HEK293 (cell line): Measurements from ENCODE around the gene VWC2L.

ENCODE experiments used
- CTCF ChIA-PET: fragments of 350-600 bp; formaldehyde crosslinking; extraction: SDS; loops from one replicate; lab custom pipeline; 2021; ENCODE audit warnings: antibody characterized with exemption; lab: Yijun Ruan, JAX
- POLR2A ChIA-PET: fragments of 300-600 bp; formaldehyde crosslinking; extraction: SDS; loops from one replicate; lab custom pipeline; 2020; ENCODE audit warnings: antibody characterized with exemption, inconsistent platforms; lab: Yijun Ruan, JAX
- H3K27ac ChIP-seq: fragments of 200-500 bp; sonication (Bioruptor generic); 2 replicates; pipeline ENCODE4 v1.5.1; 2014; ENCODE audit warnings: low read depth, low read length, control low read depth, inconsistent platforms; ENCODE audit errors: extremely low read depth
- H3K36me3 ChIP-seq, 2 experiments: fragments of 200-500 bp in 1 of 2; sonication (Bioruptor generic) in 1 of 2; 1 replicate in 1 of 2; 2 replicates in 1 of 2; pipeline ENCODE4 v1.5.1; 2014 to 2017; ENCODE audit warnings: inconsistent platforms in 2 of 2, low read length in 2 of 2; ENCODE audit not compliant: control insufficient read depth in 2 of 2, insufficient read depth in 1 of 2
- H3K4me1 ChIP-seq: fragments of 200-500 bp; sonication (Bioruptor generic); 2 replicates; pipeline ENCODE4 v1.5.1; 2014; ENCODE audit warnings: mild to moderate bottlenecking, low read length, inconsistent platforms; ENCODE audit not compliant: control insufficient read depth, insufficient read depth
- H3K4me3 ChIP-seq: 2 replicates; pipeline ENCODE4 v1.5.1; 2011; ENCODE audit warnings: low read depth, mild to moderate bottlenecking, control low read depth, low read length, moderate library complexity
- H3K9me3 ChIP-seq: fragments of 200-500 bp; sonication (Bioruptor generic); 2 replicates; pipeline ENCODE4 v1.5.1; 2014; ENCODE audit warnings: low read depth, low read length, inconsistent platforms; ENCODE audit not compliant: control insufficient read depth, insufficient read depth
- FEZF1 ChIP-seq: fragments of 450-650 bp; formaldehyde crosslinking; IDR thresholded peaks from 2 replicates; pipeline ENCODE4 v1.5.1; 2016; ENCODE audit warnings: missing biosample characterization, missing genetic modification characterization
- GLIS1 ChIP-seq: fragments of 450-650 bp; formaldehyde crosslinking; IDR thresholded peaks from 2 replicates; pipeline ENCODE4 v1.5.1; 2016; ENCODE audit warnings: missing biosample characterization, missing genetic modification characterization
- HOXD13 ChIP-seq: sonication (generic); formaldehyde crosslinking; IDR thresholded peaks from 2 replicates; pipeline ENCODE4 v1.8.0; 2022; ENCODE audit warnings: missing genetic modification reagents, borderline replicate concordance
- KLF9 ChIP-seq: fragments of 450-650 bp; formaldehyde crosslinking; IDR thresholded peaks from 2 replicates; pipeline ENCODE4 v1.5.1; 2016; ENCODE audit warnings: missing biosample characterization, missing genetic modification characterization, low read depth
- TRIM28 ChIP-seq: IDR thresholded peaks from 2 replicates; pipeline ENCODE4 v1.6.1; 2011; ENCODE audit warnings: low read length, control low read depth, borderline replicate concordance
- ZNF10 ChIP-seq: fragments of 450-650 bp; formaldehyde crosslinking; IDR thresholded peaks from 2 replicates; pipeline ENCODE4 v1.5.1; 2017; ENCODE audit warnings: missing biosample characterization, missing genetic modification characterization
- ZNF223 ChIP-seq: fragments of 450-650 bp; formaldehyde crosslinking; IDR thresholded peaks from 2 replicates; pipeline ENCODE4 v1.5.1; 2016; ENCODE audit warnings: missing biosample characterization, missing genetic modification characterization
- ZNF24 ChIP-seq: fragments of 450-650 bp; formaldehyde crosslinking; IDR thresholded peaks from 2 replicates; pipeline ENCODE4 v1.5.1; 2016; ENCODE audit warnings: missing biosample characterization, missing genetic modification characterization
- ZNF248 ChIP-seq: fragments of 450-650 bp; formaldehyde crosslinking; IDR thresholded peaks from 2 replicates; pipeline ENCODE4 v1.5.1; 2017; ENCODE audit warnings: missing biosample characterization, missing genetic modification characterization
- ZNF404 ChIP-seq: fragments of 450-650 bp; formaldehyde crosslinking; IDR thresholded peaks from 2 replicates; pipeline ENCODE4 v1.5.1; 2017; ENCODE audit warnings: missing biosample characterization, missing genetic modification characterization
- ZNF596 ChIP-seq: fragments of 450-650 bp; IDR thresholded peaks from 2 replicates; pipeline ENCODE4 v1.5.0; 2018; ENCODE audit warnings: missing biosample characterization, mild to moderate bottlenecking, missing genetic modification characterization, moderate library complexity
- ZNF76 ChIP-seq: fragments of 450-650 bp; formaldehyde crosslinking; IDR thresholded peaks from 2 replicates; pipeline ENCODE4; 2016; ENCODE audit warnings: low read depth, missing biosample characterization, missing genetic modification characterization, borderline replicate concordance
- TF ChIP-seq, protein P1 (sequence below): fragments of 450-650 bp; formaldehyde crosslinking; IDR thresholded peaks from 2 replicates; pipeline ENCODE4 v1.5.1; 2016; ENCODE audit warnings: missing biosample characterization, missing genetic modification characterization
- TF ChIP-seq, protein P2 (sequence below): fragments of 450-650 bp; formaldehyde crosslinking; IDR thresholded peaks from 2 replicates; pipeline ENCODE4 v1.5.1; 2016; ENCODE audit warnings: missing biosample characterization, missing genetic modification characterization
- TF ChIP-seq, protein P3 (sequence below): fragments of 450-650 bp; formaldehyde crosslinking; IDR thresholded peaks from 2 replicates; pipeline ENCODE4 v1.5.1; 2016; ENCODE audit warnings: missing biosample characterization, missing genetic modification characterization, low read depth
- TF ChIP-seq, protein P4 (sequence below): fragments of 450-650 bp; formaldehyde crosslinking; IDR thresholded peaks from 2 replicates; pipeline ENCODE4 v1.5.1; 2016; ENCODE audit warnings: missing biosample characterization, missing genetic modification characterization
- TF ChIP-seq, protein P5 (sequence below): fragments of 450-650 bp; formaldehyde crosslinking; IDR thresholded peaks from 2 replicates; pipeline ENCODE4 v1.5.1; 2016; ENCODE audit warnings: missing biosample characterization, missing genetic modification characterization, borderline replicate concordance
- TF ChIP-seq, protein P6 (sequence below): fragments of 450-650 bp; formaldehyde crosslinking; IDR thresholded peaks from 2 replicates; pipeline ENCODE4 v1.5.1; 2016; ENCODE audit warnings: missing biosample characterization, missing genetic modification characterization

VWC2L gene

DNA sequence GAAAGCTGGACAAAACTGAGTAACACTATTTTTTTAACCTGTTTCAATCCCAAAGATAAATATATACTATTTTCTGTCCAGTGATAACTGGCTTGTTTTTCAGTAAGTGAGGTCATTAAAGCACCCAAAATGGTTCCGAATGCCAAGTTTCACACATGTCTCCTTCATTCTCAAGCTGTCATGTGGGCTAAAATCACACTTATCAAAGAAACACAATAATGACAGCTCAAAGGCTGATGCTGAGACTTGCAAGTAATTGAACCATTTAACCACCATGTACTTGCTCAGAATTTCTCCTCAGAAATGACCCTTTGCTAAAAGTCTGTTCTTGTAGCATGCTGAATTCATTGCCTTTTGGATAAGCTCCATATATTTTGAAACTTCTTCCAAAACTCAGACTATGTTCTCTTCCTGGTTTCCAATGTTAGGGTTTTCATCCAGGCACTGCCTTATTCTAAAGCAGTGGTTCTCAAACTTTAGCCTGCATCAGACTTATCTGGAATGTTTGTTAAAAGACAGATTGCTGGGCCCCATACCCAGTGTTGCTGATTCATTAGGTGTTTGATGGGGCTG is 149.8 kb downstream of the VWC2L start (continued):
- TF ChIP-seq, protein P1, sequence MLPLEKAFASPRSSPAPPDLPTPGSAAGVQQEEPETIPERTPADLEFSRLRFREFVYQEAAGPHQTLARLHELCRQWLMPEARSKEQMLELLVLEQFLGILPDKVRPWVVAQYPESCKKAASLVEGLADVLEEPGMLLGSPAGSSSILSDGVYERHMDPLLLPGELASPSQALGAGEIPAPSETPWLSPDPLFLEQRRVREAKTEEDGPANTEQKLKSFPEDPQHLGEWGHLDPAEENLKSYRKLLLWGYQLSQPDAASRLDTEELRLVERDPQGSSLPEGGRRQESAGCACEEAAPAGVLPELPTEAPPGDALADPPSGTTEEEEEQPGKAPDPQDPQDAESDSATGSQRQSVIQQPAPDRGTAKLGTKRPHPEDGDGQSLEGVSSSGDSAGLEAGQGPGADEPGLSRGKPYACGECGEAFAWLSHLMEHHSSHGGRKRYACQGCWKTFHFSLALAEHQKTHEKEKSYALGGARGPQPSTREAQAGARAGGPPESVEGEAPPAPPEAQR (tag by site-specific recombination), result no peak

DNA sequence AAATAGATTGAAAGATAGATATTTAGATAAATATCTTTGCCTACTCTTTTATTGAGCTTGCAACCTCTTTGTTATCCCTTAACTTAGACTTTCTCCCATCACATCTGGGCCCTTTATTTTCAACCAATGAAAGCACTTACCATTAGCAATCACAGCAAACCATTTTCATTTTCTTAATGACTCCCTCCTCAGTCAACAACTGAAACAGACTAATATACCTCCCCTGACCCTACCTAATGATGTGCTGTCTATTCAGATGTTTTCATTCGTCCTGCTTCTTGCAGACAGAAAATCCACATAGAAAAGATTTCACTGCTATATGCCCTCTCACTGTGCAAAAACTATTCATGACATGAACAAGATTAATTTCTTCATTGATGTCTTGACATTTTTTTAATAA is 154.4 kb downstream of the VWC2L start:
- no peaks in the 10 kb centered on the region for H3K4me1 ChIP-seq
- no peak overlapping the region for H3K4me3 ChIP-seq
- CTCF ChIA-PET, result interaction anchor here (0.6 kb wide), 1 partner anchor 18 kb away, joined by 3 read pairs; no protein-coding TSS in a partner anchor
- no peak overlapping the region for H3K27ac ChIP-seq
- POLR2A ChIA-PET, result no interaction called here
- TF ChIP-seq ZNF596 (no peak), ZNF76 (no peak), ZNF404 (no peak), ZNF223 (no peak), ZNF248 (no peak), GLIS1 (tag by site-specific recombination) (no peak), TRIM28 (no peak), FEZF1 (tag by site-specific recombination) (no peak), KLF9 (tag by site-specific recombination) (no peak), HOXD13 (no peak), ZNF24 (tag by site-specific recombination) (no peak), ZNF10 (tag by site-specific recombination) (no peak)
- TF ChIP-seq, protein P2, sequence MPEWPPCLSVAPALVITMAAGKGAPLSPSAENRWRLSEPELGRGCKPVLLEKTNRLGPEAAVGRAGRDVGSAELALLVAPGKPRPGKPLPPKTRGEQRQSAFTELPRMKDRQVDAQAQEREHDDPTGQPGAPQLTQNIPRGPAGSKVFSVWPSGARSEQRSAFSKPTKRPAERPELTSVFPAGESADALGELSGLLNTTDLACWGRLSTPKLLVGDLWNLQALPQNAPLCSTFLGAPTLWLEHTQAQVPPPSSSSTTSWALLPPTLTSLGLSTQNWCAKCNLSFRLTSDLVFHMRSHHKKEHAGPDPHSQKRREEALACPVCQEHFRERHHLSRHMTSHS, result no peak
- TF ChIP-seq, protein P3, sequence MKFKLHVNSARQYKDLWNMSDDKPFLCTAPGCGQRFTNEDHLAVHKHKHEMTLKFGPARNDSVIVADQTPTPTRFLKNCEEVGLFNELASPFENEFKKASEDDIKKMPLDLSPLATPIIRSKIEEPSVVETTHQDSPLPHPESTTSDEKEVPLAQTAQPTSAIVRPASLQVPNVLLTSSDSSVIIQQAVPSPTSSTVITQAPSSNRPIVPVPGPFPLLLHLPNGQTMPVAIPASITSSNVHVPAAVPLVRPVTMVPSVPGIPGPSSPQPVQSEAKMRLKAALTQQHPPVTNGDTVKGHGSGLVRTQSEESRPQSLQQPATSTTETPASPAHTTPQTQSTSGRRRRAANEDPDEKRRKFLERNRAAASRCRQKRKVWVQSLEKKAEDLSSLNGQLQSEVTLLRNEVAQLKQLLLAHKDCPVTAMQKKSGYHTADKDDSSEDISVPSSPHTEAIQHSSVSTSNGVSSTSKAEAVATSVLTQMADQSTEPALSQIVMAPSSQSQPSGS (tag by site-specific recombination), result no peak
- TF ChIP-seq, protein P4, sequence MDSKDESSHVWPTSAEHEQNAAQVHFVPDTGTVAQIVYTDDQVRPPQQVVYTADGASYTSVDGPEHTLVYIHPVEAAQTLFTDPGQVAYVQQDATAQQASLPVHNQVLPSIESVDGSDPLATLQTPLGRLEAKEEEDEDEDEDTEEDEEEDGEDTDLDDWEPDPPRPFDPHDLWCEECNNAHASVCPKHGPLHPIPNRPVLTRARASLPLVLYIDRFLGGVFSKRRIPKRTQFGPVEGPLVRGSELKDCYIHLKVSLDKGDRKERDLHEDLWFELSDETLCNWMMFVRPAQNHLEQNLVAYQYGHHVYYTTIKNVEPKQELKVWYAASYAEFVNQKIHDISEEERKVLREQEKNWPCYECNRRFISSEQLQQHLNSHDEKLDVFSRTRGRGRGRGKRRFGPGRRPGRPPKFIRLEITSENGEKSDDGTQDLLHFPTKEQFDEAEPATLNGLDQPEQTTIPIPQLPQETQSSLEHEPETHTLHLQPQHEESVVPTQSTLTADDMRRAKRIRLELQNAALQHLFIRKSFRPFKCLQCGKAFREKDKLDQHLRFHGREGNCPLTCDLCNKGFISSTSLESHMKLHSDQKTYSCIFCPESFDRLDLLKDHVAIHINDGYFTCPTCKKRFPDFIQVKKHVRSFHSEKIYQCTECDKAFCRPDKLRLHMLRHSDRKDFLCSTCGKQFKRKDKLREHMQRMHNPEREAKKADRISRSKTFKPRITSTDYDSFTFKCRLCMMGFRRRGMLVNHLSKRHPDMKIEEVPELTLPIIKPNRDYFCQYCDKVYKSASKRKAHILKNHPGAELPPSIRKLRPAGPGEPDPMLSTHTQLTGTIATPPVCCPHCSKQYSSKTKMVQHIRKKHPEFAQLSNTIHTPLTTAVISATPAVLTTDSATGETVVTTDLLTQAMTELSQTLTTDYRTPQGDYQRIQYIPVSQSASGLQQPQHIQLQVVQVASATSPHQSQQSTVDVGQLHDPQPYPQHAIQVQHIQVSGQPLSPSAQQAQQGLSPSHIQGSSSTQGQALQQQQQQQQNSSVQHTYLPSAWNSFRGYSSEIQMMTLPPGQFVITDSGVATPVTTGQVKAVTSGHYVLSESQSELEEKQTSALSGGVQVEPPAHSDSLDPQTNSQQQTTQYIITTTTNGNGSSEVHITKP, result no peak
- TF ChIP-seq, protein P5, sequence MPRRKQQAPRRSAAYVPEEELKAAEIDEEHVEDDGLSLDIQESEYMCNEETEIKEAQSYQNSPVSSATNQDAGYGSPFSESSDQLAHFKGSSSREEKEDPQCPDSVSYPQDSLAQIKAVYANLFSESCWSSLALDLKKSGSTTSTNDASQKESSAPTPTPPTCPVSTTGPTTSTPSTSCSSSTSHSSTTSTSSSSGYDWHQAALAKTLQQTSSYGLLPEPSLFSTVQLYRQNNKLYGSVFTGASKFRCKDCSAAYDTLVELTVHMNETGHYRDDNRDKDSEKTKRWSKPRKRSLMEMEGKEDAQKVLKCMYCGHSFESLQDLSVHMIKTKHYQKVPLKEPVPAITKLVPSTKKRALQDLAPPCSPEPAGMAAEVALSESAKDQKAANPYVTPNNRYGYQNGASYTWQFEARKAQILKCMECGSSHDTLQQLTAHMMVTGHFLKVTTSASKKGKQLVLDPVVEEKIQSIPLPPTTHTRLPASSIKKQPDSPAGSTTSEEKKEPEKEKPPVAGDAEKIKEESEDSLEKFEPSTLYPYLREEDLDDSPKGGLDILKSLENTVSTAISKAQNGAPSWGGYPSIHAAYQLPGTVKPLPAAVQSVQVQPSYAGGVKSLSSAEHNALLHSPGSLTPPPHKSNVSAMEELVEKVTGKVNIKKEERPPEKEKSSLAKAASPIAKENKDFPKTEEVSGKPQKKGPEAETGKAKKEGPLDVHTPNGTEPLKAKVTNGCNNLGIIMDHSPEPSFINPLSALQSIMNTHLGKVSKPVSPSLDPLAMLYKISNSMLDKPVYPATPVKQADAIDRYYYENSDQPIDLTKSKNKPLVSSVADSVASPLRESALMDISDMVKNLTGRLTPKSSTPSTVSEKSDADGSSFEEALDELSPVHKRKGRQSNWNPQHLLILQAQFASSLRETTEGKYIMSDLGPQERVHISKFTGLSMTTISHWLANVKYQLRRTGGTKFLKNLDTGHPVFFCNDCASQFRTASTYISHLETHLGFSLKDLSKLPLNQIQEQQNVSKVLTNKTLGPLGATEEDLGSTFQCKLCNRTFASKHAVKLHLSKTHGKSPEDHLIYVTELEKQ (tag by site-specific recombination), result no peak
- TF ChIP-seq, protein P6, sequence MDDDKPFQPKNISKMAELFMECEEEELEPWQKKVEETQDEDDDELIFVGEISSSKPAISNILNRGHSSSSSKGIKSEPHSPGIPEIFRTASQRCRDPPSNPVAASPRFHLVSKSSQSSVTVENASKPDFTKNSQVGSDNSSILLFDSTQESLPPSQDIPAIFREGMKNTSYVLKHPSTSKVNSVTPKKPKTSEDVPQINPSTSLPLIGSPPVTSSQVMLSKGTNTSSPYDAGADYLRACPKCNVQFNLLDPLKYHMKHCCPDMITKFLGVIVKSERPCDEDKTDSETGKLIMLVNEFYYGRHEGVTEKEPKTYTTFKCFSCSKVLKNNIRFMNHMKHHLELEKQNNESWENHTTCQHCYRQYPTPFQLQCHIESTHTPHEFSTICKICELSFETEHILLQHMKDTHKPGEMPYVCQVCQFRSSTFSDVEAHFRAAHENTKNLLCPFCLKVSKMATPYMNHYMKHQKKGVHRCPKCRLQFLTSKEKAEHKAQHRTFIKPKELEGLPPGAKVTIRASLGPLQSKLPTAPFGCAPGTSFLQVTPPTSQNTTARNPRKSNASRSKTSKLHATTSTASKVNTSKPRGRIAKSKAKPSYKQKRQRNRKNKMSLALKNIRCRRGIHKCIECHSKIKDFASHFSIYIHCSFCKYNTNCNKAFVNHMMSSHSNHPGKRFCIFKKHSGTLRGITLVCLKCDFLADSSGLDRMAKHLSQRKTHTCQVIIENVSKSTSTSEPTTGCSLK (tag by site-specific recombination), result no peak
- TF ChIP-seq, all 188 proteins: peak for 0
- H3K36me3 ChIP-seq, result no peaks in the 10 kb centered on the region
- no peaks in the 10 kb centered on the region for H3K9me3 ChIP-seq
